ENCODE results near the gene NSMCE1. TPM values are rescaled to one million over a fixed set of nuclear protein-coding genes. Genes with fewer than 3 reads are reported as not detected.

The NSMCE1 gene
- total and polyA plus RNA-seq, 2 of the 8 experiments (the other 6 are each of a cell fraction or from before 2014, with no cell fraction given), result 8.1 to 16.6 TPM

DNA sequence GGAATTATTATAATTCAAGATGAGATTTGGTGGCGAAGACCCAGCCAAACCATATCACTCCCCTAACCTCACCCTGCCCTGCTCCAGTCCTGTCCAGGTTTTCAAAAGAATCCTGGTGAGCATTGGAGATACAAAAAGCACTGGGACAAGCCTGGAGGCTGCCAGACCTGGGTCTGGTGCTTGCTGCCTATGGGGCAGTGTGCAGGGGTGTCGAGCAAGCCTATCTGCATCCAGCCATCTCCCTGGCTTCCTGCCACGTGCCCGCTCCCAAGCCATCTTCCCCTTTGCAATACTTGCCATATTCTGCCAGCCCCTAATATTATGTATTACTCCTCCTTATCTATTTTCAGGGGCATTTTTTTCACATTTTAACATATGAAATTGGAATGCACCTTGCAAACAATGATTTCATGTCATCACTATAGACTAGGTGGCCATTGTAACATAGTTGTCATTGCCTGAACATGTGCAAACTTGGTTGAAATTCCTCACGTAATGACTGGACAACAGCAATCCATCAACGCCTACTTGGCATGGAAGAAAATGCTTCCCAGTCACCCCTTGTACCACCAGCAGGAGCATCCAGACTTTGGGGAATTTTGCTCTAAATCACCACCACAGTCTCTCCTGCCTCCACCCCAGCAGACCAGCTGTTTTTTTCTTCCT lies 73.4 kb downstream of the NSMCE1 start:
- no peak overlapping the region for H3K4ac ChIP-seq (replicated peaks; ENCODE audit: insufficient read length, low read depth, low read length)
- no peaks in the 10 kb centered on the region for H3K79me1 ChIP-seq (ENCODE audit: low read depth, low read length)
- DNase-seq (ENCODE audit: low read depth in 1 of 2, low spot score in 2 of 2) (no peak), FAIRE-seq (no peak)
- H3K23ac ChIP-seq (ENCODE audit: insufficient read length), result no peak overlapping the region
- H2BK5ac ChIP-seq (ENCODE audit: low read depth, low read length), result no peak overlapping the region
- H2BK20ac ChIP-seq (ENCODE audit: low read length), result no peak overlapping the region
- H2BK120ac ChIP-seq (replicated peaks; ENCODE audit: low read depth, low read length), result no peak overlapping the region
- H3K9me3 ChIP-seq (ENCODE audit: insufficient read depth in 2 of 2, low read depth in 1 of 2, low read length in 1 of 2), result no peaks in the 10 kb centered on the region
- H2AFZ ChIP-seq (ENCODE audit: low read length), result no peak overlapping the region
- H3K27ac ChIP-seq (ENCODE audit: low read depth, low read length), result no peak overlapping the region
- no peak overlapping the region for H3K4me3 ChIP-seq (ENCODE audit: extremely low read depth in 1 of 4, insufficient read depth in 2 of 4, low read depth in 3 of 4, low read length in 4 of 4)
- no peak overlapping the region for H3K14ac ChIP-seq (ENCODE audit: insufficient read length)
- H4K20me1 ChIP-seq (replicated peaks in 1 of 2; ENCODE audit: control insufficient read depth in 1 of 2, insufficient read depth in 2 of 2, low read length in 2 of 2), result no peaks in the 10 kb centered on the region
- peaks cover 0 to 4% (median 0%) of the 10 kb centered on the region in 4 experiments; a peak in 1 of 7 replicates for H3K4me1 ChIP-seq (replicated peaks in 1 of 4; ENCODE audit: control insufficient read depth in 3 of 4, insufficient read depth in 4 of 4, low read length in 3 of 4)
- WGBS, 2 experiments (ENCODE audit: extremely low coverage in 1 of 2, insufficient coverage in 1 of 2, insufficient read length in 1 of 2, insufficient replicate concordance in 2 of 2, low coverage in 1 of 2, low lambda C conversion rate in 2 of 2, missing lambda C conversion rate in 1 of 2), result 75% methylated on average over 6 of the region's 6 CpGs; no CpG with 5 or more reads in 1 of the 2 experiments
- ChIA-PET CTCF (ENCODE audit: partially characterized antibody) (interaction anchor here (0.5 to 3.3 kb wide), 4 partner anchors 16 to 328 kb away, joined by 3 to 17 read pairs (median 3); no protein-coding TSS in a partner anchor), POLR2A (ENCODE audit: partially characterized antibody) (no interaction called here)
- H2BK15ac ChIP-seq (ENCODE audit: low read length), result no peak overlapping the region
- no peaks in the 10 kb centered on the region for H3K79me2 ChIP-seq (ENCODE audit: control insufficient read depth in 1 of 2, insufficient read depth in 2 of 2, low read length in 2 of 2)
- no peaks in the 10 kb centered on the region for H3K36me3 ChIP-seq (ENCODE audit: control insufficient read depth in 2 of 4, insufficient read depth in 4 of 4, low read length in 3 of 4)
- H4K8ac ChIP-seq (ENCODE audit: extremely low read depth, insufficient read depth, low read length), result no peak overlapping the region
- H3K27me3 ChIP-seq (replicated peaks in 1 of 4; ENCODE audit: control insufficient read depth in 3 of 4, extremely low read depth in 1 of 4, insufficient read depth in 3 of 4, low read length in 3 of 4), result no peaks in the 10 kb centered on the region
- H3K18ac ChIP-seq (ENCODE audit: extremely low read depth, low read length), result no peak overlapping the region
- H3K9ac ChIP-seq (replicated peaks in 1 of 4; ENCODE audit: extremely low read depth in 1 of 4, low read depth in 3 of 4, low read length in 3 of 4), result no peak overlapping the region
- no peak overlapping the region for H3K56ac ChIP-seq (replicated peaks; ENCODE audit: insufficient read length, low read depth, low read length)
- no peak overlapping the region for H2BK12ac ChIP-seq (ENCODE audit: low read depth, low read length)
- no peak overlapping the region for H4K91ac ChIP-seq (replicated peaks; ENCODE audit: insufficient read length, low read length)
- no peak overlapping the region for H4K5ac ChIP-seq (ENCODE audit: insufficient read length, low read depth, low read length)
- no peak overlapping the region for H2AK5ac ChIP-seq (ENCODE audit: low read depth, low read length)
- H3K4me2 ChIP-seq (ENCODE audit: insufficient read depth in 1 of 2, low read depth in 2 of 2, low read length in 2 of 2), result no peak overlapping the region
- H3K23me2 ChIP-seq (ENCODE audit: low read depth, low read length), result no peaks in the 10 kb centered on the region
- no peak for TF ChIP-seq JUN (IDR thresholded peaks at IDR 0.05; ENCODE audit: low read depth, low read length)
- no peak for TF ChIP-seq ATF3 (IDR thresholded peaks at IDR 0.05; ENCODE audit: insufficient read depth, low read depth, low read length)
- no peak for TF ChIP-seq CBX5 (IDR thresholded peaks at IDR 0.05; ENCODE audit: low read depth, low read length)
- TF ChIP-seq KDM5A (IDR thresholded peaks at IDR 0.05; ENCODE audit: low read length), result no peak
- TF ChIP-seq RXRA (IDR thresholded peaks at IDR 0.05; ENCODE audit: insufficient read depth, low read depth, low read length), result no peak
- no peak for TF ChIP-seq EP300 (IDR thresholded peaks at IDR 0.05; ENCODE audit: borderline replicate concordance in 1 of 2, low read depth in 2 of 2, low read length in 2 of 2)
- TF ChIP-seq HDAC6 (IDR thresholded peaks at IDR 0.05; ENCODE audit: low read depth, low read length), result no peak
- TF ChIP-seq ZNF274 (IDR thresholded peaks at IDR 0.05; ENCODE audit: borderline replicate concordance, extremely low read depth, low read length), result no peak
- TF ChIP-seq RNF2 (IDR thresholded peaks at IDR 0.05; ENCODE audit: borderline replicate concordance, low read depth, low read length, missing control alignments, poor library complexity, severe bottlenecking), result no peak
- TF ChIP-seq SAP30 (IDR thresholded peaks at IDR 0.05; ENCODE audit: insufficient read depth, insufficient replicate concordance, low read length), result no peak
- TF ChIP-seq PHF8 (conservative IDR thresholded peaks at IDR 0.05; ENCODE audit: low read depth, low read length), result no peak
- TF ChIP-seq NRF1 (IDR thresholded peaks at IDR 0.05; ENCODE audit: low read depth, low read length), result no peak

All from H1 (cell line).